HG03135 (cell line): ENCODE results near the gene LRRTM4.

Source experiments
- ATAC-seq: cut with Tn5 transposase; IDR thresholded peaks from one replicate; pipeline ENCODE4 v1.9.1; 2021; ENCODE audit warnings: mild to moderate bottlenecking, moderate library complexity; ENCODE audit not compliant: unreplicated experiment

The LRRTM4 gene

GRCh38 chr2:77005522-77005921 is 516.7 kb downstream of the LRRTM4 start:
- no peak for ATAC-seq

GRCh38 chr2:77001895-77002294 is 520.3 kb downstream of the LRRTM4 start:
- ATAC-seq = no peak

- no peak for ATAC-seq
Measured at GRCh38 chr2:76998704-76999103, 523.5 kb downstream of the LRRTM4 start.

- ATAC-seq = no peak
Measured at GRCh38 chr2:76998152-76998551, 524.0 kb downstream of the LRRTM4 start.

GRCh38 chr2:76997296-76997695 is 524.9 kb downstream of the LRRTM4 start:
- ATAC-seq = no peak

GRCh38 chr2:76985387-76986136 is 536.6 kb downstream of the LRRTM4 start:
- no peak for ATAC-seq

GRCh38 chr2:76984359-76984758 is 537.8 kb downstream of the LRRTM4 start:
- no peak for ATAC-seq

- ATAC-seq = no peak
Measured at GRCh38 chr2:76980067-76980787, 541.9 kb downstream of the LRRTM4 start.

GRCh38 chr2:76977846-76978727 is 544.1 kb downstream of the LRRTM4 start:
- no peak for ATAC-seq

- no peak for ATAC-seq
Measured at GRCh38 chr2:76975752-76976151, 546.4 kb downstream of the LRRTM4 start.

- no peak for ATAC-seq
Measured at GRCh38 chr2:76973610-76974009, 548.6 kb downstream of the LRRTM4 start.

- no peak for ATAC-seq
Measured at GRCh38 chr2:76965772-76966171, 556.4 kb downstream of the LRRTM4 start.

GRCh38 chr2:76958749-76959148 is 563.4 kb downstream of the LRRTM4 start:
- ATAC-seq = no peak

- ATAC-seq = no peak
Measured at GRCh38 chr2:76953733-76954347, 568.3 kb downstream of the LRRTM4 start.

GRCh38 chr2:76946631-76947145 is 575.5 kb downstream of the LRRTM4 start:
- ATAC-seq = no peak

- ATAC-seq = no peak
Measured at GRCh38 chr2:76940559-76940958, 581.6 kb downstream of the LRRTM4 start.

- no peak for ATAC-seq
Measured at GRCh38 chr2:76938153-76938552, 584.0 kb downstream of the LRRTM4 start.

GRCh38 chr2:76932550-76932949 is 589.6 kb downstream of the LRRTM4 start:
- no peak for ATAC-seq

GRCh38 chr2:76930056-76930744 is 592.0 kb downstream of the LRRTM4 start:
- no peak for ATAC-seq

GRCh38 chr2:76928026-76928425 is 594.1 kb downstream of the LRRTM4 start:
- no peak for ATAC-seq
